IPS-20b (cell line): ENCODE data around the gene EPHB1.

Experiments used
- H3K27ac ChIP-seq: one replicate; pipeline ENCODE4 v1.5.1; 2013; ENCODE audit warnings: low read length
- H3K27me3 ChIP-seq: 2 replicates; pipeline ENCODE4 v1.6.1; 2013; ENCODE audit warnings: mild to moderate bottlenecking, low read length, inconsistent platforms; ENCODE audit not compliant: insufficient read depth
- H3K36me3 ChIP-seq: 2 replicates; pipeline ENCODE4 v1.6.1; 2013; ENCODE audit warnings: low read depth, mild to moderate bottlenecking, inconsistent platforms, low read length, moderate library complexity; ENCODE audit not compliant: insufficient read depth
- H3K4me1 ChIP-seq: 2 replicates; pipeline ENCODE4 v1.6.1; 2013; ENCODE audit warnings: mild to moderate bottlenecking, control low read depth, inconsistent platforms, low read length, moderate library complexity; ENCODE audit not compliant: insufficient read depth
- H3K4me3 ChIP-seq: 2 replicates; pipeline ENCODE4 v1.5.1; 2013; ENCODE audit warnings: mild to moderate bottlenecking, low read length, inconsistent platforms
- H3K9ac ChIP-seq: 2 replicates; pipeline ENCODE4 v1.6.1; 2013; ENCODE audit warnings: low read depth, mild to moderate bottlenecking, inconsistent platforms, low read length, moderate library complexity
- H3K9me3 ChIP-seq: 2 replicates; pipeline ENCODE4 v1.6.1; 2013; ENCODE audit warnings: mild to moderate bottlenecking, low read depth, low read length, inconsistent platforms; ENCODE audit not compliant: insufficient read depth

EPHB1 gene

GRCh38 chr3:134922866-134923265, 127.8 kb downstream of the EPHB1 start:
- Histone ChIP-seq H3K36me3 (no peaks in the 10 kb centered on the region), H3K9ac (no peak overlapping the region), H3K4me1 (no peaks in the 10 kb centered on the region), H3K4me3 (no peak overlapping the region), H3K9me3 (peaks cover 12% of the 10 kb centered on the region; the same call in 1 of the 2 replicates), H3K27me3 (peaks cover 11% of the 10 kb centered on the region; the same call in 1 of the 2 replicates), H3K27ac (no peak overlapping the region)

GRCh38 chr3:134923286-134923685, 128.2 kb downstream of the EPHB1 start:
- Histone ChIP-seq H3K36me3 (no peaks in the 10 kb centered on the region), H3K27ac (no peak overlapping the region)

GRCh38 chr3:134927599-134927998, 132.5 kb downstream of the EPHB1 start:
- Histone ChIP-seq H3K9ac (no peak overlapping the region), H3K27ac (no peak overlapping the region), H3K4me1 (peaks cover 12% of the 10 kb centered on the region), H3K36me3 (no peaks in the 10 kb centered on the region), H3K27me3 (peaks cover 36% of the 10 kb centered on the region; the same call in 1 of the 2 replicates), H3K9me3 (peaks cover 12% of the 10 kb centered on the region; the same call in 1 of the 2 replicates), H3K4me3 (no peak overlapping the region)

More at GRCh38 chr3:134923286-134923685, 128.2 kb downstream of the EPHB1 start:
- peaks cover 13% of the 10 kb centered on the region; the same call in 1 of the 2 replicates for H3K27me3 ChIP-seq
- peaks cover 12% of the 10 kb centered on the region; the same call in 1 of the 2 replicates for H3K9me3 ChIP-seq
- no peak overlapping the region for H3K4me3 ChIP-seq
- H3K9ac ChIP-seq: no peak overlapping the region
- H3K4me1 ChIP-seq: no peaks in the 10 kb centered on the region

- Histone ChIP-seq H3K4me3 (no peak overlapping the region), H3K9me3 (peaks cover 12% of the 10 kb centered on the region; the same call in 1 of the 2 replicates), H3K27ac (no peak overlapping the region), H3K4me1 (peaks cover 12% of the 10 kb centered on the region), H3K27me3 (peaks cover 36% of the 10 kb centered on the region; the same call in 1 of the 2 replicates), H3K9ac (no peak overlapping the region), H3K36me3 (no peaks in the 10 kb centered on the region)
These were observed 133.3 kb downstream of the EPHB1 start for GRCh38 chr3:134928392-134928791.

GRCh38 chr3:134928819-134929218, 133.8 kb downstream of the EPHB1 start:
- no peak overlapping the region for H3K4me3 ChIP-seq
- H3K4me1 ChIP-seq: peaks cover 12% of the 10 kb centered on the region
- no peaks in the 10 kb centered on the region for H3K36me3 ChIP-seq
- H3K27ac ChIP-seq: no peak overlapping the region
- H3K27me3 ChIP-seq: peaks cover 36% of the 10 kb centered on the region; the same call in 1 of the 2 replicates
- no peak overlapping the region for H3K9ac ChIP-seq
- peaks cover 10% of the 10 kb centered on the region; the same call in 1 of the 2 replicates for H3K9me3 ChIP-seq

GRCh38 chr3:134929976-134930375, 134.9 kb downstream of the EPHB1 start:
- Histone ChIP-seq H3K27ac (no peak overlapping the region), H3K4me3 (no peak overlapping the region), H3K27me3 (peaks cover 40% of the 10 kb centered on the region), H3K36me3 (no peaks in the 10 kb centered on the region), H3K4me1 (peaks cover 12% of the 10 kb centered on the region), H3K9me3 (no peaks in the 10 kb centered on the region), H3K9ac (no peak overlapping the region)

- Histone ChIP-seq H3K9me3 (no peaks in the 10 kb centered on the region), H3K27me3 (peaks cover 48% of the 10 kb centered on the region), H3K4me1 (peaks cover 12% of the 10 kb centered on the region), H3K27ac (no peak overlapping the region), H3K9ac (no peak overlapping the region), H3K4me3 (no peak overlapping the region; the same call in 1 of the 2 replicates), H3K36me3 (no peaks in the 10 kb centered on the region)
These were observed 136.2 kb downstream of the EPHB1 start for GRCh38 chr3:134931045-134931785.

- Histone ChIP-seq H3K9me3 (no peaks in the 10 kb centered on the region), H3K4me3 (no peak overlapping the region), H3K27me3 (peaks cover 42% of the 10 kb centered on the region), H3K27ac (no peak overlapping the region), H3K9ac (no peak overlapping the region), H3K36me3 (no peaks in the 10 kb centered on the region), H3K4me1 (peaks cover 15% of the 10 kb centered on the region)
These were observed 137.0 kb downstream of the EPHB1 start for GRCh38 chr3:134932035-134932434.

GRCh38 chr3:134933997-134934396, 138.9 kb downstream of the EPHB1 start:
- H3K9me3 ChIP-seq: no peaks in the 10 kb centered on the region
- H3K36me3 ChIP-seq: no peaks in the 10 kb centered on the region
- no peak overlapping the region for H3K27ac ChIP-seq
- H3K9ac ChIP-seq: no peak overlapping the region
- H3K27me3 ChIP-seq: peaks cover 35% of the 10 kb centered on the region
- peaks cover 32% of the 10 kb centered on the region for H3K4me1 ChIP-seq
- no peak overlapping the region for H3K4me3 ChIP-seq

- Histone ChIP-seq H3K9me3 (no peaks in the 10 kb centered on the region), H3K27me3 (peaks cover 35% of the 10 kb centered on the region), H3K9ac (no peak overlapping the region), H3K4me1 (peaks cover 38% of the 10 kb centered on the region), H3K27ac (no peak overlapping the region), H3K4me3 (no peak overlapping the region), H3K36me3 (no peaks in the 10 kb centered on the region)
These were observed 139.9 kb downstream of the EPHB1 start for GRCh38 chr3:134934933-134935332.

- Histone ChIP-seq H3K4me1 (peaks cover 31% of the 10 kb centered on the region; the same call in 1 of the 2 replicates), H3K27me3 (peaks cover 40% of the 10 kb centered on the region), H3K4me3 (peak overlapping the region; percentile 37; the same call in 1 of the 2 replicates), H3K27ac (no peak overlapping the region), H3K9me3 (no peaks in the 10 kb centered on the region), H3K36me3 (no peaks in the 10 kb centered on the region), H3K9ac (peak overlapping the region; percentile 40; the same call in 1 of the 2 replicates)
These were observed 142.4 kb downstream of the EPHB1 start for GRCh38 chr3:134937256-134938028.
